Measurements from ENCODE around the gene PALM.

DNA sequence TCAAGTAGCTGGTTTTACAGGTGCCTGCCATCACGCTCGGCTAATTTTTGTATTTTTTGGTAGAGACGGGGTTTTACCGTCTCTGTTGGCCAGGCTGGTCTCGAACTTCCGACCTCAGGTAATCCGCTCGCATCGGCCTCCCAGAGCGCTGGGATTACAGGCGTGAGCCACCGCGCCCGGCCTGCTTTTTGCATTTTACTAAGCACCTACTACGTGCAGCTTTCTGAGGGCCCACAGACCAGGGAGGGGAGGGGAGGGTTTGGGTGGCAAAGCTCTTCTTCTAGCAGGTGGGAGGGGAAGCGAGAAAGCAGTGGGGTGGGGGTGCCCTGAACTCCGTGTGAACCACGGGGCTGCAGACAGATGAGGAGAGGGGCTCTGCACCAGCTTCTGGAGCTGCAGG, 15.0 kb downstream of the PALM start:
- TF ChIP-seq POLR2A (IDR thresholded peaks at IDR 0.05; ENCODE audit: borderline replicate concordance, extremely low read depth, insufficient read depth, insufficient read length) (no peak), SP1 (IDR thresholded peaks at IDR 0.05; ENCODE audit: low read depth) (no peak)
